SU-DHL-6 (cell line): Measurements from ENCODE around the gene SKI.

ENCODE experiments used
- H2AFZ ChIP-seq: fragments of 200-600 bp; sonication (generic); 2 replicates; pipeline ENCODE4 v1.6.1; 2014; ENCODE audit warnings: low read depth, mild to moderate bottlenecking, moderate library complexity, mixed read lengths, antibody characterized with exemption, low read length; ENCODE audit not compliant: severe bottlenecking
- H3F3A ChIP-seq: fragments of 200-600 bp; shearing (Covaris generic); 2 replicates; pipeline ENCODE4 v1.6.0; 2016; ENCODE audit warnings: antibody characterized with exemption, mild to moderate bottlenecking; ENCODE audit not compliant: insufficient read depth
- H3K27ac ChIP-seq: fragments of 200-600 bp; sonication (generic); 2 replicates; pipeline ENCODE4 v1.5.1; 2016; ENCODE audit warnings: low read depth, mild to moderate bottlenecking, low read length, moderate library complexity, mixed read lengths
- H3K27me3 ChIP-seq: fragments of 200-600 bp; sonication (generic), shearing (Covaris generic); 2 replicates; pipeline ENCODE4 v1.6.0; 2014; ENCODE audit warnings: mild to moderate bottlenecking, low read length
- H3K36me3 ChIP-seq: fragments of 200-600 bp; sonication (generic); 2 replicates; pipeline ENCODE4 v1.6.1; 2014; ENCODE audit warnings: mild to moderate bottlenecking, low read length, mixed read lengths
- H3K4me2 ChIP-seq: fragments of 300-600, 200-600 bp; shearing (Covaris generic), sonication (generic); 2 replicates; pipeline ENCODE4 v1.6.0; 2014; ENCODE audit warnings: low read length, low read depth, mild to moderate bottlenecking; ENCODE audit not compliant: poor library complexity, severe bottlenecking
- H3K4me3 ChIP-seq: fragments of 200-600 bp; sonication (generic); 2 replicates; pipeline ENCODE4 v1.5.1; 2014; ENCODE audit warnings: antibody characterized with exemption, low read length, mild to moderate bottlenecking, mixed read lengths; ENCODE audit not compliant: insufficient read depth, poor library complexity, severe bottlenecking
- H3K79me2 ChIP-seq: fragments of 200-600 bp; sonication (generic); 2 replicates; pipeline ENCODE4 v1.6.1; 2014; ENCODE audit warnings: mild to moderate bottlenecking, low read length, moderate library complexity; ENCODE audit not compliant: insufficient read depth
- H3K9ac ChIP-seq: fragments of 200-600 bp; sonication (generic); 2 replicates; pipeline ENCODE4 v1.7.0; 2014; ENCODE audit warnings: mild to moderate bottlenecking, low read length
- H3K9me2 ChIP-seq: fragments of 200-600 bp; sonication (generic); replicated peaks from 2 replicates; pipeline ENCODE4 v1.6.1; 2014; ENCODE audit warnings: low read length; ENCODE audit not compliant: insufficient read depth
- H3K9me3 ChIP-seq: fragments of 200-600 bp; sonication (generic); 2 replicates; pipeline ENCODE4 v1.6.1; 2014; ENCODE audit warnings: low read length, mixed read lengths; ENCODE audit not compliant: insufficient read depth
- H4K20me1 ChIP-seq: fragments of 200-600 bp; sonication (generic); 2 replicates; pipeline ENCODE4 v1.6.1; 2014; ENCODE audit warnings: low read depth, mild to moderate bottlenecking, antibody characterized with exemption, low read length, moderate library complexity, mixed read lengths
- CTCF ChIP-seq: fragments of 200-600 bp; sonication (generic); IDR thresholded peaks from one replicate; pipeline ENCODE4 v1.5.1; 2017; ENCODE audit warnings: antibody characterized with exemption, mild to moderate bottlenecking, low read length, moderate library complexity; ENCODE audit not compliant: insufficient read depth, poor library complexity, severe bottlenecking
- EZH2phosphoT487 ChIP-seq: fragments of 200-600 bp; sonication (generic), shearing (Covaris generic); conservative IDR thresholded peaks from 2 replicates; pipeline ENCODE4 v1.6.1; 2018; ENCODE audit warnings: mild to moderate bottlenecking, antibody characterized with exemption, low read length, moderate library complexity, mixed read lengths

SKI gene

GRCh38 chr1:2289607-2290006 is 61.5 kb downstream of the SKI start:
- Histone ChIP-seq H3K36me3 (no peaks in the 10 kb centered on the region), H3K27me3 (no peaks in the 10 kb centered on the region), H2AFZ (no peak overlapping the region), H3K4me2 (no peak overlapping the region), H3F3A (no peaks in the 10 kb centered on the region), H3K9me3 (no peaks in the 10 kb centered on the region), H3K79me2 (no peaks in the 10 kb centered on the region), H3K9me2 (no peaks in the 10 kb centered on the region), H3K27ac (no peak overlapping the region), H3K4me3 (no peak overlapping the region), H4K20me1 (no peaks in the 10 kb centered on the region; the same call in 1 of the 2 replicates), H3K9ac (no peak overlapping the region)
- TF ChIP-seq CTCF (no peak), EZH2phosphoT487 (no peak)

GRCh38 chr1:2290171-2290578 is 62.1 kb downstream of the SKI start:
- Histone ChIP-seq H3K79me2 (no peaks in the 10 kb centered on the region), H3K9ac (no peak overlapping the region), H3K36me3 (no peaks in the 10 kb centered on the region), H3K27ac (no peak overlapping the region), H4K20me1 (no peaks in the 10 kb centered on the region; the same call in 1 of the 2 replicates), H2AFZ (no peak overlapping the region), H3K4me2 (no peak overlapping the region), H3K27me3 (no peaks in the 10 kb centered on the region), H3F3A (no peaks in the 10 kb centered on the region), H3K9me2 (no peaks in the 10 kb centered on the region), H3K4me3 (no peak overlapping the region), H3K9me3 (no peaks in the 10 kb centered on the region)
- no peak for TF ChIP-seq EZH2phosphoT487
- TF ChIP-seq CTCF: no peak

GRCh38 chr1:2290595-2291510 is 62.7 kb downstream of the SKI start:
- no peak for TF ChIP-seq CTCF
- no peak for TF ChIP-seq EZH2phosphoT487
- H3K4me2 ChIP-seq: no peak overlapping the region
- H3K79me2 ChIP-seq: no peaks in the 10 kb centered on the region
- no peaks in the 10 kb centered on the region for H3F3A ChIP-seq
- H3K4me3 ChIP-seq: no peak overlapping the region
- H3K27ac ChIP-seq: no peak overlapping the region
- peaks cover 3% of the 10 kb centered on the region; the same call in 1 of the 2 replicates for H4K20me1 ChIP-seq
- no peaks in the 10 kb centered on the region for H3K9me2 ChIP-seq
- no peaks in the 10 kb centered on the region for H3K36me3 ChIP-seq
- H2AFZ ChIP-seq: no peak overlapping the region
- no peak overlapping the region for H3K9ac ChIP-seq
- H3K9me3 ChIP-seq: no peaks in the 10 kb centered on the region
- no peaks in the 10 kb centered on the region for H3K27me3 ChIP-seq
